GM21515 (cell line): ENCODE data around the gene YEATS4.

Experiments
- ATAC-seq: cut with Tn5 transposase; IDR thresholded peaks from one replicate; pipeline ENCODE4 v1.9.1; 2021; ENCODE audit not compliant: unreplicated experiment

The YEATS4 gene

GRCh38 chr12:69388371-69388770 lies 28.8 kb downstream of the YEATS4 start:
- ATAC-seq = no peak

GRCh38 chr12:69389831-69390230 lies 30.3 kb downstream of the YEATS4 start:
- no peak for ATAC-seq

GRCh38 chr12:69392179-69392928 lies 32.8 kb downstream of the YEATS4 start:
- no peak for ATAC-seq

- no peak for ATAC-seq
Measured at GRCh38 chr12:69396041-69396440, 36.5 kb downstream of the YEATS4 start.

GRCh38 chr12:69396963-69397362 lies 37.4 kb downstream of the YEATS4 start:
- ATAC-seq = no peak

GRCh38 chr12:69397978-69398377 lies 38.4 kb downstream of the YEATS4 start:
- no peak for ATAC-seq

GRCh38 chr12:69401940-69402339 lies 42.4 kb downstream of the YEATS4 start:
- ATAC-seq = no peak

GRCh38 chr12:69404851-69405565 lies 45.5 kb downstream of the YEATS4 start:
- ATAC-seq = no peak

GRCh38 chr12:69405566-69405865 lies 46.0 kb downstream of the YEATS4 start:
- ATAC-seq = no peak

- no peak for ATAC-seq
Measured at GRCh38 chr12:69406217-69406616, 46.7 kb downstream of the YEATS4 start.

- no peak for ATAC-seq
Measured at GRCh38 chr12:69410571-69410970, 51.0 kb downstream of the YEATS4 start.

- no peak for ATAC-seq
Measured at GRCh38 chr12:69412655-69413054, 53.1 kb downstream of the YEATS4 start.

- ATAC-seq = no peak
Measured at GRCh38 chr12:69415471-69416275, 56.1 kb downstream of the YEATS4 start.

GRCh38 chr12:69417231-69417630 lies 57.7 kb downstream of the YEATS4 start:
- no peak for ATAC-seq

- ATAC-seq = no peak
Measured at GRCh38 chr12:69417741-69418167, 58.2 kb downstream of the YEATS4 start.

- no peak for ATAC-seq
Measured at GRCh38 chr12:69419701-69420100, 60.2 kb downstream of the YEATS4 start.

GRCh38 chr12:69421548-69421947 lies 62.0 kb downstream of the YEATS4 start:
- ATAC-seq = no peak

GRCh38 chr12:69423037-69423905 lies 63.7 kb downstream of the YEATS4 start:
- no peak for ATAC-seq

GRCh38 chr12:69425417-69425816 lies 65.9 kb downstream of the YEATS4 start:
- no peak for ATAC-seq

GRCh38 chr12:69428351-69429073 lies 69.0 kb downstream of the YEATS4 start:
- no peak for ATAC-seq
